ENCODE measurements around the gene MOSPD3. TPM values are rescaled to one million over a fixed set of nuclear protein-coding genes. Genes with fewer than 3 reads are reported as not detected.

Gene MOSPD3
- total RNA-seq, 1 experiment from 2014 or later, result 16.7 TPM

- Histone ChIP-seq H3K79me2 (ENCODE audit: insufficient read depth, low read length) (no peaks in the 10 kb centered on the region), H3K56ac (ENCODE audit: insufficient read length, low read depth, low read length) (no peak overlapping the region), H3K23ac (ENCODE audit: insufficient read length, low read depth, low read length) (no peak overlapping the region), H2BK5ac (ENCODE audit: insufficient read length, low read length) (no peak overlapping the region), H2BK15ac (ENCODE audit: low read depth, low read length) (no peak overlapping the region), H2BK20ac (ENCODE audit: low read depth, low read length, poor library complexity, severe bottlenecking) (no peak overlapping the region), H3K27me3 (ENCODE audit: insufficient read depth, low read length) (no peaks in the 10 kb centered on the region), H3K4me2 (ENCODE audit: insufficient read depth, insufficient read length, low read length) (no peak overlapping the region), H3K4ac (ENCODE audit: low read depth, low read length) (no peak overlapping the region), H4K5ac (ENCODE audit: insufficient read length, low read depth, low read length) (no peak overlapping the region), H3K79me1 (ENCODE audit: insufficient read depth, low read depth, low read length, poor library complexity, severe bottlenecking) (no peaks in the 10 kb centered on the region), H3K23me2 (ENCODE audit: insufficient read length, low read depth, low read length, poor library complexity, severe bottlenecking) (no peaks in the 10 kb centered on the region), H3K14ac (ENCODE audit: insufficient read depth, low read length) (no peak overlapping the region), H2BK120ac (ENCODE audit: low read depth, low read length, poor library complexity, severe bottlenecking) (no peak overlapping the region), H3T11ph (ENCODE audit: low read length) (no peak overlapping the region), H4K8ac (replicated peaks; ENCODE audit: insufficient read length, low read depth, low read length) (no peak overlapping the region), H4K20me1 (ENCODE audit: control insufficient read depth, insufficient read depth, insufficient read length) (no peaks in the 10 kb centered on the region), H2AK5ac (ENCODE audit: insufficient read length, low read length) (no peak overlapping the region), H3K4me1 (ENCODE audit: insufficient read depth, low read length) (no peaks in the 10 kb centered on the region), H3K18ac (ENCODE audit: insufficient read length, low read depth, low read length) (no peak overlapping the region), H3K9ac (ENCODE audit: extremely low read depth, insufficient read length, low read length) (no peak overlapping the region), H3K27ac (ENCODE audit: insufficient read length, low read depth, low read length) (no peak overlapping the region), H4K91ac (ENCODE audit: insufficient read length, low read depth, low read length) (no peak overlapping the region), H2BK12ac (ENCODE audit: insufficient read length, low read depth, low read length) (no peak overlapping the region), H3K9me3 (ENCODE audit: control insufficient read depth, low read depth, low read length) (no peaks in the 10 kb centered on the region), H2AFZ (ENCODE audit: low read length) (no peak overlapping the region)
- Mint-ChIP-seq H3K4me3 (no peak overlapping the region), H3K27ac (no peak overlapping the region; a peak in 1 of 7 replicates), H3K9me3 (no peaks in the 10 kb centered on the region), H3K27me3 (ENCODE audit: low read depth) (peaks cover 30% of the 10 kb centered on the region), H3K36me3 (ENCODE audit: insufficient read depth in 1 of 3, low read depth in 3 of 3) (peaks cover 5 to 47% (median 9%) of the 10 kb centered on the region in 3 experiments; a peak in 5 of 7 replicates), H3K4me1 (peaks cover 4 to 5% of the 10 kb centered on the region in 2 experiments)
- no CpG with 5 or more reads among the region's 7 CpGs for WGBS (ENCODE audit: extremely low coverage, insufficient read length, low lambda C conversion rate)
- no peak for TF ChIP-seq CTCF (conservative IDR thresholded peaks at IDR 0.05)
- DNase-seq, result no peak
These were observed 17.2 kb upstream of the MOSPD3 start for GRCh38 chr7:100595188-100595587.
